Panc1 (cell line): Measurements from ENCODE around the gene RPRD1B.

ENCODE experiments used
- CTCF ChIP-seq: fragments of 450-650 bp; IDR thresholded peaks from 2 replicates; pipeline ENCODE4 v1.5.1; 2017; ENCODE audit warnings: mild to moderate bottlenecking
- POLR2AphosphoS5 ChIP-seq: IDR thresholded peaks from 2 replicates; pipeline ENCODE4 v1.6.1; 2012; ENCODE audit warnings: mild to moderate bottlenecking, low read depth, low read length, moderate library complexity
- SIN3A ChIP-seq: IDR thresholded peaks from 2 replicates; pipeline ENCODE4 v1.6.1; 2012; ENCODE audit warnings: low read depth, mild to moderate bottlenecking, low read length, moderate library complexity, borderline replicate concordance; ENCODE audit not compliant: insufficient read depth
- TCF7L2 ChIP-seq: IDR thresholded peaks from 2 replicates; pipeline ENCODE4 v1.6.1; 2011; ENCODE audit warnings: mild to moderate bottlenecking, low read depth, low read length, inconsistent platforms
- TF ChIP-seq, protein P1 (sequence below), 2 experiments: IDR thresholded peaks; 2 replicates each; pipeline ENCODE4 v1.6.1; 2011 to 2012; ENCODE audit warnings: low read depth in 2 of 2, control low read depth in 1 of 2, low read length in 1 of 2, mild to moderate bottlenecking in 1 of 2, moderate library complexity in 1 of 2; ENCODE audit not compliant: insufficient read depth in 1 of 2

DNA sequence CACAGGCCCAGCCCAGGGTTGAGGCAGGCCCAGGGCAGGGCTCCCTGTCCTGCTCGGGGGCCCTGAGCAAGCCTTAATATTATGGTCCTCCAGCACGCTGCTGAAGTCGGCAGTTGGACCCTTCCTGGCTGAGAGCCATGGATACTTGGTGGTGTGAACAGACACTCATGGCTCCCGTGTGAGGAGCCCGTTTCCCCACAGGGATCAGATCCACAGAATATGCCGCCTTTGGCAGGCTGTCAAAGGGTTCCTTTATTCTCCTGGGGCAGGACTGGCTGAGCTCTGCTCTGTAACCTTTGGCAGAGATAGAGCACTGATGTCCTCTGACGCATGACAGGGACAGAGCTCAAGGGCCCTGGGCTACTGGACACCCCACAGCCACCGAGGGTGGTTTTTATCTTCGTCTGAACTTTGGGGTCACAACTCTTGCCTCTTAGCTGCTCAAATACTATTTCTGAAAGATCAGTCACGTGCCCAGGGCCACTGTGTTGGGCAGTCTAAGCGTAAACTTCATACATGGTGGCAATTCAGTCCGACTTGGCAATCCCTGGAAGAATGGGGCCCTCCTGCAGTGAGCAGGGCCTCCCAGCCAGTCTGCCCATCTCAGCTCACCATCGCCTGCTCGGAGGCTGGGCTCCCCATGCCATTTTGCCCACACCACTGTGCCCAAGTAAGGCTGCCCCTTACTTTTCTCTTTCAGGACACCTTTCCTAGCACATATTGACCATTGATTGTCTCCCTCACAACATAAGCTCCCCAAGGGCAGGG lies 49.3 kb upstream of the RPRD1B start:
- TF ChIP-seq CTCF (no peak), SIN3A (no peak), POLR2AphosphoS5 (no peak), TCF7L2 (no peak)
- TF ChIP-seq, protein P1, sequence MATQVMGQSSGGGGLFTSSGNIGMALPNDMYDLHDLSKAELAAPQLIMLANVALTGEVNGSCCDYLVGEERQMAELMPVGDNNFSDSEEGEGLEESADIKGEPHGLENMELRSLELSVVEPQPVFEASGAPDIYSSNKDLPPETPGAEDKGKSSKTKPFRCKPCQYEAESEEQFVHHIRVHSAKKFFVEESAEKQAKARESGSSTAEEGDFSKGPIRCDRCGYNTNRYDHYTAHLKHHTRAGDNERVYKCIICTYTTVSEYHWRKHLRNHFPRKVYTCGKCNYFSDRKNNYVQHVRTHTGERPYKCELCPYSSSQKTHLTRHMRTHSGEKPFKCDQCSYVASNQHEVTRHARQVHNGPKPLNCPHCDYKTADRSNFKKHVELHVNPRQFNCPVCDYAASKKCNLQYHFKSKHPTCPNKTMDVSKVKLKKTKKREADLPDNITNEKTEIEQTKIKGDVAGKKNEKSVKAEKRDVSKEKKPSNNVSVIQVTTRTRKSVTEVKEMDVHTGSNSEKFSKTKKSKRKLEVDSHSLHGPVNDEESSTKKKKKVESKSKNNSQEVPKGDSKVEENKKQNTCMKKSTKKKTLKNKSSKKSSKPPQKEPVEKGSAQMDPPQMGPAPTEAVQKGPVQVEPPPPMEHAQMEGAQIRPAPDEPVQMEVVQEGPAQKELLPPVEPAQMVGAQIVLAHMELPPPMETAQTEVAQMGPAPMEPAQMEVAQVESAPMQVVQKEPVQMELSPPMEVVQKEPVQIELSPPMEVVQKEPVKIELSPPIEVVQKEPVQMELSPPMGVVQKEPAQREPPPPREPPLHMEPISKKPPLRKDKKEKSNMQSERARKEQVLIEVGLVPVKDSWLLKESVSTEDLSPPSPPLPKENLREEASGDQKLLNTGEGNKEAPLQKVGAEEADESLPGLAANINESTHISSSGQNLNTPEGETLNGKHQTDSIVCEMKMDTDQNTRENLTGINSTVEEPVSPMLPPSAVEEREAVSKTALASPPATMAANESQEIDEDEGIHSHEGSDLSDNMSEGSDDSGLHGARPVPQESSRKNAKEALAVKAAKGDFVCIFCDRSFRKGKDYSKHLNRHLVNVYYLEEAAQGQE (IDR thresholded peaks at IDR 0.05; ENCODE audit: insufficient read depth in 1 of 2, low read depth in 2 of 2, low read length in 1 of 2), result no peak
